Activated naive CD8-positive, alpha-beta T cell treated with anti-CD3 and anti-CD28 coated beads, Interleukin-2, amount 50 U/mL, for 16 hours (primary cell): ENCODE results near the gene ARHGEF10L.

ENCODE experiments used
- DNase-seq: peaks from one replicate; pipeline ENCODE4 v3.0.0-alpha.2; 2020; ENCODE audit warnings: low read depth, low spot score

The ARHGEF10L gene

GRCh38 chr1:17520473-17521319 is 18.8 kb upstream of the ARHGEF10L start:
- no peak for DNase-seq

DNA sequence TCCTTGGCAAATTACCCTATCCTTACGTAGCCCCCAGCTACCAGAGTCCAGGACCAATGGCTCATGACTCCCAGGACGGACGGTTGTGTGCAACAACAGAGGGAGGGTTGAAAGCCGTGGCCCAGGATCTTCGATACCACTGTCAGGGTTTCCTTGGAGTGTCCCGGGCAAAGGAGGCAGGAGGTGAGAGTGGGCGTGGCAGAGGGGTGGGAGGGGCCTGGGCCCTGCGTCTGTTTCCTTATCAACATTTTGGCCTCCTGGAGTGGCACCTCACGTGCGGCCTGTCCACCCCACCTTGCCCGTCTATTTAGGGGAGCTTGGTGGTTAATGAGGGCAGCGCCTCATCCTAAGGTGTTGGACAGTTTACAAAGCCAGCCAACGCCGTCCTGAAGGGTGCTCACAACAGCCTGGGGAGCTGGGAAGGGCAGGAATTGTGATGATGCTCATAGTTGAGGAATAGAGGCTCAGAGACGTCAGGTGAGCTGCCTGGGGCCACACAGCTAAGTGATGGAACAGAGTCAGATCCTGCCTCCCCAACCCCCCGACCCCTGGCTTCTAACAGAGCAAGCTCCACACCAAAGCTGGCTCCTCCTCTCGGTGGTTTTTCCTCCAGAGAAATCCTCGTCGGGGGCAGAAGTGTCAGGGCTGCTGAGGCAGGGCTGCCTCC is 17.4 kb upstream of the ARHGEF10L start:
- no peak for DNase-seq

DNA sequence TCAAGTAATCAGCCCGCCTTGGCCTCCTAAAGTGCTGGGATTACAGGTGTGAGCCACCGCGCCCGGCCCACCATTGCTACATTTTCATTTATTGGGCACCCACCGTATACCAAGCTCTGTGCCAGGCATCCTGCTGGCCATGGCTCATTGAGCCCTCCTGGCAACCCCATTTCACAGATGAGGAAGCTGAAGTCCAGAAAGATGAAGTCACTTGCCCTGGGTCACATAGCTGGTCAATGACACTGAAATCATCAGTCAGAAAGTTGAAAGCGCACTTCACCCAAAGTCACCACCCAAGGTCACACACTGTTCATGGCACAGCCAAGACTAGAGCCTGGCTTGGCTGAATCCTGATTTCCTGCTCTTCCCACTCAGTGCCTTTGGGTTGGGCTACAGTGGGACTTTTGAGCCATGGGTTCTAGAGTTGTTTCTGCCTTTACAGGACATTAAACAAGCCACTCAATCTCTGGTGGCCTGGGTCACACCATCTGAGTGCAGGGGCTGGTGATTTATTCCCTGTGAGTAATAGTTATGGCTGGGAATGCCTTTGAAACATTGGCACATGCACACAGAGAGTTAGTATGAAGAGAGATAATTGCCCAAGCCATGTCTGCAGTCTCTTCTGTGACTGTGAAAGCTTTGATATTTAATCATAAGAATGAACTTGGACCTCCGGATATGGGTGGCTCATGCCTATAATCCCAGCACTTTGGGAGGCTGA is 16.0 kb upstream of the ARHGEF10L start:
- no peak for DNase-seq

GRCh38 chr1:17524645-17525044 is 14.9 kb upstream of the ARHGEF10L start:
- no peak for DNase-seq

- DNase-seq = no peak
These were observed 13.4 kb upstream of the ARHGEF10L start for GRCh38 chr1:17525996-17526686.

DNA sequence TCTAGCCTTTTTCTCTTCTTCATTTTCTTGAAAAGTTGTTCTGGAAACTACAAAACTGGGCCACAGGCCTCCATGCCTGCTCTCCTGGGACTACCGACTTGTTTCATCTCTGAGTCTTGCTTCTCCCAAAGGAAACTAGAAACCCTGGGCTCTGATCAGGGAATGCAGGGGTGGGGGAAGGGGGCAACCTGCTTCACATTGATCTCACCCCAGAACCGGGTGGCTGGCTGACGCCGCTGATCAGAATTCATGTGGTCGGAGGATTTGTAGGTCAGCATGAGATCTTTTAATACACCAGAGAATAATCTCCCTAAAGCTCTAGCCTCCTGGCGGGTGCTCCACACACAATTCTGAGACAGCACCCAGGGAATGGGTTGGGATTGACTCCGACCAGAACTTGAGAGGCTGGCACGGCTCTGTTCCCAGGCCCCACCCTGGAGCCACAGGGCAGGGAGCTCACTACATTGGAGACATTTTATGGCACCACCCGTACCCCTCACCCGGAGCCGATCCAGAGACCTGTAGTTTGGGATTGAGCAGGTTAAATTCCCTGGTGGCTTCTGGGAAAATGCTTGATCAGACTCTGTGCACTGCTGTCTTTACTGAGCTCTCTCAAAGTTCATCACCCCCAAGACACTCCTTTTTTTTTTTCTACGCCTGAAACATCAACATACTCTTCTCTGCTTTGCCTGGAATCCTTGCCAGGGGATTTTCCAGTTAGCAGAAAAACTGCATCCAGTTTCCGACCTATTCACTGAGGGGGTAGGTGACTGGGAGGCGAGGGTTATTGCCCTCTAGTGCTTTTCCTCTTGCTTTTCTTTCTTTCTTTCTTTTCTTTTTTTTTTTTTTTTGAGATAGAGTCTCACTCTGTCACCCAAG is 12.2 kb upstream of the ARHGEF10L start:
- DNase-seq = no peak

DNA sequence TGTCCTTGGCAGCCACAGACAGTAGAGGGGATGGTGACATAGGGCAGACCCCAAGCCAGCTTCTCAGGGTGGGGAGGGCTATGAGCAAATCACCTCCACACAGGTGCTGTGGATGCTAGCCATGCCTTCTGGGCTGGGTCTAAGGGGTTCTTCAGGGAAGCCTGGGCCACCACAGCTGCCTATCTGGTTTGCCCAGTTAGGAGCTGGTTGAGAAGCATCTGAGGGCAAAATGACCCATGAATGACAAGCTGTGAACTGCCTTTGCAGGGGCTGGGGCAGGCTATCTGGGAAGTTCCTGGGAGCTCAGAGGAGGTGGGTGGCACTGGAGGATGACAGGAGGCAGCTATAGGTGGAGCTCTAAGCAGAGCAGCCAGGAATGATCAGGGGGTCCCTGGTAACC is 10.1 kb upstream of the ARHGEF10L start:
- DNase-seq = no peak

DNA sequence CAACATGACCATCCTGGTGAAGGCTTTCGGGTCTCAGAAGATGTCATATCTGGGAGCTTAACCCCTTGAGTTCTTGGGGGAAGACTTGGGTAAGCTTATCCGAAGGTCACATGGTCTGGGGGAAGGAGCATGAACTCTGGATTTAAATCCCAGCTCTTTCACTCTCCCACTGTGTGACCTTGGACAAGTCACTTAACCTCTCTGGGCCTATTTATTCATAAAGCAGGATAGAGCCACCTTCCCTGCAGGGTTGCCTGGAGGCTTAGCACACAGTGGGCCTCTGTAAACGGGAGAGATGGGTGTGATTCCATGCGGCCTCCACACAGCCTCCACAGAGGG is 8.2 kb upstream of the ARHGEF10L start:
- no peak for DNase-seq

DNA sequence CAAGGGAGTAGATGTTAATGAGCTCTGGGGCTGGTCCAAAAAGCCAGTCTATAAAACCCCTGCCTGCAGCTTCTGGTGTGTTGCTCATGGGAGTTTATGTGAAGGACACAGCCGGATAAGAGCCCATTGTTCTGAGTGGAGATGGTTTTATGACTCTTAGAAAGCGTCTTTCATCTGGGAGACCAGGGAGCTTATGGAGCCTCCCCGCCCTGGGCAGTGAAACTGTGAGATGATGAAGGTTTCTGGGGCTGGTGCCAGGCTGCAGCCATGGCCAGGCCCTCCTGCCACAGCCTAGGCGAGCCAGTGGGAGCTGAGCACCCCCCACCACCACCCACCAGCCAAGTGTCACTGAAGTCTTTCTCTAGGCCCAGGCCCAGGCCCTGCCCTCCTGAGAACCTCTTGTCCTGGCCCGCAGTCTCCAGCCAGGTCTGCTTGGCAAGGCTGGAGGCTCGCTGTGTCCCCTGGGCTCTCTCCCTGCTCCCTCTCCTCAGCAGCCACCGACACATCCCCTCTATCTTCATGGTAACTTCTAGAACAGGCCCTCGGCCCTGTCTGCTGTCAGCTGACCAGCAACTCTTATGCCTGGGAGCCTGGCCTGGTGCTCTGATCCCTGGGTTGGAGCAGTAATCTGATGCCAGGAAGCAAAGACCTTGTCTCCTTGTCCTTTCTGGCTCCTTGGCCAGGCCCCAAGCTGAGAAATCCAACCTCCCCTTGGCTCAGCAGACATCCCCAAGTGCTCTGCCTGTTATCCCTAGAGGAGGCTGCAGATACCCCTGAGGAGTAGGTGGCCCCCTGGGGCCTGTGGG is 7.6 kb upstream of the ARHGEF10L start:
- DNase-seq = no peak

GRCh38 chr1:17533201-17533600 is 6.3 kb upstream of the ARHGEF10L start:
- no peak for DNase-seq

DNA sequence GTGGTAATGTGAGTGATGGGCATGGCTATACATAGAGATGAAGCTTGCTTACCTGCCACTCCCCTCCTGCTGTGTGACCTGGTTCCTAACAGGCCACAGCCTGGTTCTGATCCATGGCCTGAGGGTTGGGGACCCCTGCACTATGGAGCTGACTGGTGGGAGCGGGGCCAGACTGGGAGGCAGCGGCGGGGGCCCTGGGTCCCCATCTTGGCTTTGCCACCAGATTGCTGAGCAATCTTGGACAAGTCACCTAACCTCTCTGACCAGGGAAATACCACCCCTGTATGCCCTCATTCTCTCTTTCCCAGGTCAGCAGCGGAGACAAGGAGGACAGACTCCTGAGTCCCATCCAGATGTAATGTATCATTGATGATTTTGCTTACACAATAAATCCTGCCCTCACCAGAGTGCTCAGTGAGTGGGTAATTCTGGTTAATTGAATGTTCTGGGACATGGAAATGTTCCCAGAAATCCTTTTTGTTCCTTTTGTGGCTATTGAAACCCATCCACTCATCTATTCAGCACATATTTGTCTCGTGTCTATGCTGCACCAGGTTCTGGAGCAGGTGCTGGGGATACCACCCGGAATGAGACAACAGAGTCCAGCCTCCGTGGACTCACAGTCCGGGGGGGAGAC is 4.1 kb upstream of the ARHGEF10L start:
- no peak for DNase-seq

DNA sequence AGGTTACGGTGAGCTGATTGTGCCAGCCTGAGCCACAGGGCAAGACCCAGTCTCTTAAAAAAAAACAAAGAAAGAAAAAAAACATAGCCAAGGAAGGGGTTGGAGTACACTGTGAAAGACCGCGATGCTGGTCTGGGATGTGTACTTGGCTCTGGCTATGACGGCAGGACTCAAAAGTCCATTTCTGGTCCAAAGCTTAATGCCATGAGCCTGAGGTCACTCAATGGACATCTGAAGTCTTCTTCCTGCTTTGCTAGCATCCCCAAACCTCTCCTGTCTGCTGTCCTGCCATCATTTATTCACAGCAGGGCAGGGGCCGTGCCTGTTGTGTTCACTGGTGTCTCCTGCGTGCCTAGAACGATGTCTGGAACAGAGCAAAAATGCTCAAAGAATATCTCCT is 1.5 kb upstream of the ARHGEF10L start:
- no peak for DNase-seq

GRCh38 chr1:17538428-17539117 is 925 bp upstream of the ARHGEF10L start:
- no peak for DNase-seq

GRCh38 chr1:17539118-17539476 is 401 bp upstream of the ARHGEF10L start:
- no peak for DNase-seq

- no peak for DNase-seq
These were observed 930 bp downstream of the ARHGEF10L start for GRCh38 chr1:17540255-17541001.

DNA sequence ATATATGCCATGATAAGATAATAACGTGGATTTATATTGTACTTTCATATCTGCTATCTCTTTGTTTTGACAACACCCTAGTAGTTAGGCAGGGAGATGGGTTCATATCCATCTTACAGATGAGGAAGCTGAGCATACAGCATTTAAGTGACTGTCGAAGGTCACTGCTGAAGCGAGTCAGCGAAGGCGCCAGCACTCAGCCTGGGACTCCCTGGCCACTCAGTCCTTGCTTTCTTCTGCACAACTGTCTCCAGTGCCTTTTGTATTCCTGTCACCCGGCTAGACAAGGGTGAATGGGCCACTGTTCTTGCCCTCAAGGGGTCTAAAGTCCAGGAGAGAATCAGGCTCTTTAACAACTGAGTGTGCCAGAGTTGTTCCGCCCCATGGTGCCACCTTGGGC is 3.1 kb downstream of the ARHGEF10L start:
- DNase-seq = no peak

DNA sequence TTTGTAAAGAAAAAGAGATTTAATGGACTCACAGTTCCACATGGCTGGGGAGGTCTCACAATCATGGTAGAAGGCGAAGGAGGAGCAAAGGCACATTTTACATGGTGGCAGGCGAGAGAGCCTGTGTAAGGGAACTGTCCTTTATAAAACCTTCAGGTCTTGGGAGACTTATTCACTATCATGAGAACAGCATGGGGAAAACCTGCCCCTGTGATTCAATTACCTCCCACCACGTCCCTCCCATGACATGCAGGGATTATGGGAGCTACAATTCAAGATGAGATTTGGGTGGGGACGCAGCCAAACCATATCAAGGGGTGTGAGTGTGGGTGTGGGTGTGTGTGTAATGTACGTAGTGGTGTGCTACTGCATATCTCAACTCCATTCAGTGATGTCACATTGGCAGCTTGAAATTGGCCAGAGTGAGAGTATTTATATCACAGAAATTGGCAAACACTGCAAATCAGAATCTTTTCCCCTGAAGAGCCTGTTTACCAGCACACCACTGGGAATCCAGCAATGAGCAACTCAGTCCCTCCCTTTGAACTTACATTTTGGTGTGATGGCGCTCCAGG is 5.4 kb downstream of the ARHGEF10L start:
- DNase-seq = no peak

GRCh38 chr1:17545356-17545755 is 5.9 kb downstream of the ARHGEF10L start:
- no peak for DNase-seq
